GM21447 (cell line): ENCODE data around the gene CLCN4.

Experiments used
- ATAC-seq: cut with Tn5 transposase; IDR thresholded peaks from one replicate; pipeline ENCODE4 v1.9.1; 2021; ENCODE audit not compliant: unreplicated experiment

Gene CLCN4

DNA sequence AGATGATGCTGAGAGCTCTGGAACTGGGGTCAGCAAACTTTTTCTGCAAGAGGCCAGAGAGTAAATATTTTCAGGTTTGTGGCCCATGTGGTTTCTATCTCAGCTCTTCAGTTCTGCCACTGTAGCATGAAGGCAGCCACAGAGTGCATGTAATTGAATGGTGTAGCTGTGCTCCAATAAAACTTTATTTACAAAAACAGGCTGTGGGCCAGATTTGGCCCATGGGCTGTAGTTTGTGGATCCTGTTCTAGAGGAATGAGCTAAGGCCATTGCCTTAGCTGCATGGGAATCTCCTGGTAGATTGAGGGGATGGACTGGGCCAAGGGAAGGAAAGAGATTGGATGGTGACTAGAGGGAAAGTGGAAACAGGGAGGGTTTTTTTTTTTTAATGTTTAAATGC is 36.8 kb downstream of the CLCN4 start:
- ATAC-seq: no peak

DNA sequence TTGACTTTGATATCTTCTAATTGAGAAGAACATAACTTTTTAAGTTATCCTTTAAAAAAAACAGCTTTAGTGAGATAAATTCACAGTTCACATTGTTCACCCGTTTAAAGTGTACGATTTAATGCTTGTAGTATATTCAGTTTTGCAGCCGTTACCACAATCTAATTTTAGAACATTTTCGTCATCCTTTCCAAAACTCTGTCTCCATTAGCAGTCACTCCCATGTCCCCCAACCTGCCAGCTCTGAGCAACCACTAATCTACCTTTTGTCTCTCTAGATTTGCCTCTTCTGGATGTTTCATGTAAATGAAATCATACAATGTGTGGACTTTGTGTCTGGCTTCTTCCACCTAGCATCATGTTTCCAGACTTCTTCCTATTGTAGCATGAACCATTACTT is 38.6 kb downstream of the CLCN4 start:
- ATAC-seq: no peak

DNA sequence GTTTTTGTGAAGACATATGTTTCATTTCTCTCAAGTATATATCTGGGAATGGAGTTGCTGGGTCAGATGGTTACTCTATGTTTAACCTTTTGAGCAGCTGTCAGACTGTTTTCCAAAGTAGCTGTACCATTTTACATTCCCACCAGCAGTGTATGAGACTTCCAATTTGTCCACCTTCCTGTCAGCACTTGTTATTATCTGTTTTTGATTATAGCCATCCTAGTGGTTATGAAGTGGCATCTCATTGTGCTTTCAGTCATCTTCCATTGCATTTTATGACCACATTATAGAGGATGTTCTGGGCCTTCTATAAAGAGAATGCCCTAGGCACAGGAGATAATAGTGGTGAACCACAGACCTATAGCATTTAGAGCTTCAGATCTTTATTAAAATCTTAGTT is 39.2 kb downstream of the CLCN4 start:
- ATAC-seq: no peak

DNA sequence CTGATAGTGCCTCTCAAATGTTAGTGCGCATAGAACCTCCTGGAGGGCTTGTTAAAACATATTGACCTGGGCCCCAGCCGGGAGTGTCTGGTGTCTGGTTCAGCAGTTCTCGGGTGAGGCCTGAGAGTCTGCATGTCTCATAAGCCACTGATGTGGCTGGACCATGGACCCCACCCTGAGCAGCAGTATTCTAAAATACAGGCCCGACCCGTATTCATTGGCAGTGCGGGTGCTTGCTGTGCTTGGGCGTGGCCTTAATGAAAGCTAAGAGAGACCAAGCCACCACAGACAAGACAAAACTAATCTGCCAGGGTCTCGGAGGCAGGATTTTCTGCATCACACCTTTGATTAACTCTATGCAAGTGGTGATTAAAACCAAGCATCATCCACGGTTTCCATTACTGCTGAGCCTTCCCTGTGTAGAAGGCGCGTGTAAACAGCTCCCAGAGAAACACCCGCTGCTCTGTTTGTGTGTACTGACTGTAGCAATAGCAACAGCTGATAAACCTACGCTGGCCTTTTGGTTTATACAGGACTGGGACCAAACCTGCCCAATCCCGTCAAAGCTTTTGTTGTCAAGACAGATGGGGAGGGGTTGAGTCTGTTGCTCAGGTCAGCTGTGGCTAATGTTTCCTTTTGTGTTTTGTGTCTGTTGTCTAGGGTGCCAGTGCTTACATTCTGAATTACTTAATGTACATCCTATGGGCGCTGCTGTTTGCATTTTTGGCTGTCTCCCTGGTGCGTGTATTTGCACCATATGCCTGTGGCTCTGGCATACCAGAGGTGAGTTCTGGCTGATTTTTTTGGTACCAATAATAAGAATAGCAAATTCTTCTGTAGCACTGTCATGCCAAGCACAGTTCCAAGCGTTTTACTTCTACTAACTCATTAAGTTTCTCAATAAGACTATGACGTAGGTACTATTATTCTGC is 40.8 kb downstream of the CLCN4 start:
- no peak for ATAC-seq

DNA sequence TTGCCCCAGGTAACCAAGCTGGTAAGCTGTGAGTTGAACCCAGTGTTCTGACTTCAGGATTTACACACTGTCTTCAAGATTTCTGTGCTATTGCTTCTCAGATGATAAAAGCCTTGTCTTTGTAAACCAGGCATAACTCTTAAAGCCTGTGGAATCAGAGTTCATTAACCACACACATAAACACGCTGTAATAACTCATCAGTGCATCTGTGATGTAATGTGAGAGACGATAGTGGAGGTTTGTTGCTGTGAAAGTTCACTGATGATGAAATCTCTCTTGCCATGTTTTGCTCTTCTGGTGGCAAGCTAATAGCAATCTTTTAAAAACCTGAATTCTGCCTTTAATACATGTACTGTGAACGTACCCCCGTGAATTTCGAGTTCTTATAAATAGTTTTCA is 41.5 kb downstream of the CLCN4 start:
- no peak for ATAC-seq

DNA sequence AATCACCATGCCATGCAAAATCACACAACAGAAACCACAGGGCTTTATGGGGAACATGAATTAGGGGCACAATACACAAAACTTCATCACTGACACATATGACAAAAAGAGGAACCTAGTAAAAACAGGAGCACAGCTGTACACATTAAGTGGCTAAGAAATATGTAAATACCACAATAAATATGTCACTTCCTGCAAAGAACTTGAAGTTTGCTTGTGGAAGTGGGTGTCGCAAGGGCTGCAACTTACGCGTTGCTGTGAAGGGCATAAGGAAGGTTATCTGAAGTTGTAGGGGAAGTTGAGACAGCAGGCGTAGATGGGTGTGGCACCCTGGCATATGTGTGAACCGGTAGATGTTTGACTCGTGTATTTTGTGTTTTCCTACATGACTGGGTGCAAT is 42.4 kb downstream of the CLCN4 start:
- no peak for ATAC-seq

DNA sequence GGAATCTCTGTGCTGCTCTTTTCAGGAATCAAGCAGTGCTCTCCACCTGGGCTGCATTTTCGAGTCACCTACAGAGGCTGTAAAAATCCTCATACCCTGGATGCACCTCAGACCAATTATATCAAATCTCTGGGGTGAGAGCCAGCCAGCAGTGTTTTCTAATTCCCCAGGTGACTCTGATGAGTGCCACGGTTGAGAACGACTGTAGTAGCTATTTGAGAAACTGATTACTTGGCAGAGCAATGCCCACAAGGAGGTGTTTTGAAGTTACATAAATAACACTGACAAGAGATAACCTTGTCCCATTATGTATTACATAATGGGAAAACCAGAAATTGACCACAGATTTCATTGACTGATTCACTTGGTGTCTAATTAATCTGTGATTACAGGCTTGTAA is 46.8 kb downstream of the CLCN4 start:
- ATAC-seq: no peak

DNA sequence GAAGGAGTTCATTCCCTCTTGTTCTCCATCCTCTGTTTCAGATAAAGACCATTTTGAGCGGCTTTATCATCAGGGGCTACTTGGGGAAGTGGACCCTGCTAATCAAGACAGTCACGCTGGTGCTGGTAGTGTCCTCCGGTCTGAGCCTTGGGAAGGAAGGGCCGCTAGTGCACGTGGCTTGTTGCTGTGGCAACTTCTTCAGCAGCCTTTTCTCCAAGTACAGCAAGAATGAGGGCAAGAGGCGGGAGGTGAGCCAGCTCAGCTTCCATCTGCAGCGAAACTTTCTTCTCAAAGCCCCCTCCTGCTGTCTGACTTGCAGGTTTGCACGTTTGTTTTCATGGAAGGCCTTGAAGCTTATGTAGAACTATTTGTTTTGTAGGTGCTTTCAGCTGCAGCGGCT is 49.5 kb downstream of the CLCN4 start:
- no peak for ATAC-seq

DNA sequence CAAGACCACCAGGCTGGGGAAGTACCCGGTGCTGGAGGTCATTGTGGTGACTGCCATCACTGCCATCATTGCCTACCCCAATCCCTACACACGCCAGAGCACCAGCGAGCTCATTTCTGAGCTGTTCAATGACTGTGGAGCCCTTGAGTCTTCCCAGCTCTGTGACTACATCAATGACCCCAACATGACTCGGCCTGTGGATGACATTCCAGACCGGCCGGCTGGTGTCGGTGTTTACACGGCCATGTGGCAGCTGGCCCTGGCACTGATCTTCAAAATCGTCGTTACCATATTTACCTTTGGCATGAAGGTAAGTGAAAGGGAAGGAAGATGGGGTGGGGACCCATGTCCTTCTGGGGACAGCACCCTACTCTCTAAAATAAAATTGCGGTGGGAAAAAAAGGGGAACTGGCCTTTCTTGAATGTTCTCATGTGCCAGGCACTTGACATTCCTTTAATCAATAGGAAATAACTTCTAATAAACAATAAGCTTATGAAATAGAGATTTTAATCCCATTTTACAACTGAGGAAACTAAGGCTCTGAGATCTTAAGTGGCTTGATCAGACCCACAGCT is 51.6 kb downstream of the CLCN4 start:
- ATAC-seq: no peak

DNA sequence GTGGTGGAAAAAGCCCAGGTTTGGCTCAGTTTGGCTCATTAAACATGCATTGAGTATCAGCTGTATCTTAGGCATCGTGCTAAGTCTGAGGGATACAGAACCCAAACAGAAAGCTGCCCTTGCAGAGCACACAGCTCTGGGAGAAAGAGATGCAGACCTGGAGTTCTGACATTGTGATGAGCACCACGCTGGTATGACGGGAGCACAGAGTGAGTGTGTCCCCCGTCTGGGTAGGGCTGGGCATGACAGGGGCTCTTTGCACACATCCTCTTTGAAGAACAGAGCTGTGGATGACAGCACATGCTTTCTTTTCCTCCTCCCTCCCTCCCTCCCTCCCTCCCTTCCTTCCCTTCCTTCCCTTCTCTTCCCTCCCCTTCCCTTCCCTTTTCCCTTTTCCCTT is 52.2 kb downstream of the CLCN4 start:
- ATAC-seq: no peak

DNA sequence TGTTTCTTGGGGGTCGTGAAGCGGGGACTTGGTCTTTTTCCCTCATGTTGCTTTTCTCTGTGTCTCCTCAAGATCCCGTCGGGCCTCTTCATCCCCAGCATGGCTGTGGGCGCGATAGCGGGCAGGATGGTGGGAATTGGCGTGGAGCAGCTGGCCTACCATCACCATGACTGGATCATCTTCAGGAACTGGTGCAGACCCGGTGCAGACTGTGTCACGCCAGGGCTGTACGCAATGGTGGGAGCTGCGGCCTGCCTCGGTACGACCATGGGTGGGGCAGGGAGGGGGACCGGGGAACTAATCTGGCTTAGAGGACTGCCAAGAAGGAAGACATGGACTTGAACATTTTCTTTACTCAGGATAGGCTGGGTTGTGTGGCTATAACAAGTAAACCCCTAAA is 55.6 kb downstream of the CLCN4 start:
- no peak for ATAC-seq

DNA sequence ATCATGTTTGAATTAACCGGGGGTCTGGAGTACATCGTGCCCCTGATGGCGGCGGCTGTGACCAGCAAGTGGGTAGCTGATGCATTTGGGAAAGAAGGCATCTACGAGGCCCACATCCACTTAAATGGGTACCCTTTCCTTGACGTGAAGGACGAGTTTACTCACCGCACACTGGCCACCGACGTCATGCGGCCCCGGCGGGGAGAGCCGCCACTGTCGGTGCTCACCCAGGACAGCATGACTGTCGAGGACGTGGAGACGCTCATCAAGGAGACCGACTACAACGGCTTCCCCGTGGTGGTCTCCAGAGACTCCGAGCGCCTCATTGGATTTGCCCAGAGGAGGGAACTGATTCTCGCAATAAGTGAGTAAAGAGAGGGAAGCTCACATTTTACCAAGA is 56.9 kb downstream of the CLCN4 start:
- ATAC-seq: no peak

DNA sequence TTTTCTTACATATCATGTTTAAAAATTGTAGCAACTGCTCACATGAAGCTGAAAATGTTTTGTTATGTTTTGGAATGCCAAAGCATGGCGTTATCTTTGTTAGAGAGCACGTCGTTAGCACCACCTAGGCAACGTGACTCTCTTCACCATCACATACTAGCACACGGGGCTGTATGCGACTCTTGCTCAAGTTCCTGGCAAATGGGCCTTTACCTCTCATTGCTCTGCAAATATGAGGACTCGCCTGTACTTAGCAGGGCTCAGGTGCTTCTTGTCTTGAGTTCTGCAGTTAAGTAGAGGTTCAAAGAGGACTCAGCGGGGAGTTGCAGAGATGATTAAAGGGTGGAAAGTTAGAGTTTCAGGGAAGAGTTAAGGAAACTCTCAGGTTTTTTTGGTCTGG is 59.4 kb downstream of the CLCN4 start:
- ATAC-seq: no peak

DNA sequence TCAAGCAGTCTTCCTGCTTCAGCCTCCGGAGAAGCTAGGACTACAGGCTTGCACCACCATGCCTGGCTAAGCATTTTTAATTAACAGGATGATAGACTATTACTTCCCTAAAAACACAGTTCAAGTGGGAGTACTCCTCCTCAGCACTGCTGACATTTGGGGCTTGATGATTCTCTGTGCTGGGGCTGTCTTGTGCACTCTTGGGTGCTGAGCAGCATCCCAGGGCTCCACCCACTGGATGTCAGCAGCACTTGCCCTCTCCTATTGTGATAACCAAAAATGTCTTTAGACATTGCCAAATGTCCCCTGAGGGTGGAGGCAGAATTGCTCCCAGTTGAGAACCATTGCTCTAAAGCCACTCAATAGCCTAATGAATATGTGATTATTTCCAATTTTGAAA is 60.4 kb downstream of the CLCN4 start:
- ATAC-seq: no peak

DNA sequence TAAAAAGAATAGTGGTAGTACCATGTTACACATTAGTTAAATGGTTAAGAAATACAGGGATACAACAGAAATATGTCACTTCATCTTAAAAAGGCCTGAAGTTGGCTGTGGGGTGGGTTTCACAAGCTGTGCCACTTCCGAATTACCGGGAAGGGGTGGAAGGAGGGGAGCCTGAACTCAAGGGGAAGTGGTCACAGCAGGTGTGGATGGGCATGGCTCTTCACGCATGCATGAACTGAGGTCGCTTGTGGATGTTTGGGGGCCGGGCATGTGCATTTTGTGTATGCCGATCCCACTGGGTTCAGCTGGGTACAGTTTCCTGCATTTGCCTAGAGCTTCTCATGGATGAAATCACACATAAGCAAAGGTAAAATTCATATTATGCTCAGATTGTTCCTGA is 64.9 kb downstream of the CLCN4 start:
- ATAC-seq: no peak

DNA sequence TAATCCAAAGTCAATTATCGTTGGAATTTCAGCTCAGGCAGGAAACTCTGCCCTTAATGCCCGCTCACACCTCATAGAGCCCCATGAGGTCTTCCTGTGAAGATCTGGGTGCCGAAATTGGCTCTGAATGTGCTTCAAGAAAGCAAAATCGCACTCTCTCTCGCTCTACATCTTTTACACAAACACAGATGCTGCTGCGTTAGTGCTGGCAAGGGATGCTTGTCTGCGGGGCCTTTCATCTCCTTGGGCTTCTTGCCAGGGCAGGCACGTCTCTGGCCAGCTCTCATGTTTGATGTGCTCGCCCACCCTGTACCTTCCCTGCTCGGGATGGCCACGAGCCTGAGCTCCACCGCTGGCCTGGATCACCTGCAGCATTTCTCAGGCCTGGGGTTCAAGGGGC is 66.5 kb downstream of the CLCN4 start:
- ATAC-seq: no peak

DNA sequence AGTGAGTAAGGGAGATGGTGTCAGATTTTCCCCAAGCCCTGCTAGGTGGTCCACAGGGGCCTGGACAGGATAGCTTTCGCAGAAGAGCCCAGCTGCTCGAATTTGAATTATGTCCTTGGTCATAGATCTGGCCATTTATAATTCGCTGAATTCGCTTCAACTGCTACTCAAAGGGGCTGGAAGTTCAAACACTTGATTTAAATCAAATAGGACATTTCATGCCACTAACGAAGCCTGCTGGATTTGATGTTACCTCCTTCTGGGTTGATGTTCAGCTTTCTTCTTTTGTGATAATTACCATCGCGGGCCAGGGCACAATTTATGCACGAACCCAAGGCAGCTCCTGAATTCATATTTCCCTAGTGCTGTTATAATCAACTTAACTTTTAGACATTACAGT is 67.0 kb downstream of the CLCN4 start:
- no peak for ATAC-seq

DNA sequence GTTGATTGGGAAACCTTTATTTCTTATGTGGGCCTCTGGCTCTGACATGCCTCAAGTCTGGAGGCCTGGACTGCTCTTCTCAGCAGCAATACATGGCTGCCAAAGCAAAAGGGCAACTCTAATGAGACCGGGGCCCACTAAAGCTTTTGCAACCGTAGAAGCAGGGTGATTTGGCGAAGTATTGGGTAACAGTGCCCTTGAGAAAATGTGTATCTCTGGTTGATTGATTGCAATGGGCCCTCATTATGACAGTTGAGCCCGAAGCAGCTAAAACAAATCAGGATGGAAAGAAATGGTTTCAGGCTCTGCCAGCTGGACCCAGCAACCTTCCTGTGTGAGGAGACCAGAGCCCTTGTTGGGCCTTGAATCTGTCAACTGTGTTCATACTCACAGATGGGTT is 73.4 kb downstream of the CLCN4 start:
- no peak for ATAC-seq

DNA sequence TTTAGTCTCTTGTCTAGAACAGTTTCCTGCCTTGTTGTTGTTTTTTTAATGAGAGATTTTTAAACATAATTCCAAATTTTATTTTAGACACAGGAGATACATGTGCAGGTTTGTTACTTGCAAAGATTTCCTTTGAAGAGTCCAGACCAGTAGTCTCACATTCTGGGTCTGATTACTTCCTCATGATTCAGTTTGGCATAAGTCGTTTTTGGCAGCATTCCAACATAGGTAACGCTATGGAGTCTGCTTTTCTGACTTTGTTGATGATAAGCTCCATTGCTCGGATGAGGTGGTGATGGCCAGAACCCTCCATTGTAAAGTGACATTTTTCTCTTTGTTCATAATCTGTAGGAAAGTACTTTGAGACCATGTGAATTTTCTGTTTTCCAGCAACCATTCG is 74.7 kb downstream of the CLCN4 start:
- no peak for ATAC-seq

DNA sequence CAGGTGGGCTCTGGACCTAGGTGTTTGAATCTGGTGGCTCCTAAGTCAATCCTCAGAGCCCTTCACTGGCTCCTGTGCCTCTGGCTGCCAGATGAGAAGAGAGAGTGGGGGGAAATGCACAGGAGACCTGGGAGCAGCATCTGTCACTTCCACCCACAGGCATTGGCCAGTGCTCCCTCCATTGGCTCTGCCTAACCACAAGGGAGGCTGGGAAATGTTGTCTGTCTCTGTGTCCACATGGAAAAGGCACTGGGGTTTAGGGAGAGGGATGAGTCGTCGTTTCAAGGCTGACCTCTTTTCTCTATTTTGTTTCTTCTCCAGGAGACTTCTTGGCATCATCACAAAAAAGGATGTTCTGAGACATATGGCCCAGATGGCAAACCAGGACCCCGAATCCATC is 76.4 kb downstream of the CLCN4 start:
- no peak for ATAC-seq

DNA sequence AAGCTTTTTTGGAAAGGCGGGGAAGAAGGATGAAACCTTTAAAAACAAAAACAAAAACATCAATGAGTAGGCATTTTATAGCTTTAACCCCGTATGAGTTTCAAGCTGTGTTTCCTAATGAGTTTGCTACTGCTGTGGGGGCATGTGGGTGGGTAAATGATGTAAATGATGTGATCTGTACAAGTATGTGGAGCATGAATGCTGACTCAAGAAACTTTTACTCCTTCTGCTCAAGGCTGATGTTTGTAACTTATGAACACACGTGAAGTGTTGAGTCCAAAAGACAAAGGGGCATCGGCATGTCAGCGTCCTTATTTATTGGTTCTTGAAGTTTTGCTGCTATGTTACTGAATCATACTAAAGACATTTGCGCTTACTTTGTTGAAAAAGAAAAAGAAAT is 76.9 kb downstream of the CLCN4 start:
- ATAC-seq: no peak

DNA sequence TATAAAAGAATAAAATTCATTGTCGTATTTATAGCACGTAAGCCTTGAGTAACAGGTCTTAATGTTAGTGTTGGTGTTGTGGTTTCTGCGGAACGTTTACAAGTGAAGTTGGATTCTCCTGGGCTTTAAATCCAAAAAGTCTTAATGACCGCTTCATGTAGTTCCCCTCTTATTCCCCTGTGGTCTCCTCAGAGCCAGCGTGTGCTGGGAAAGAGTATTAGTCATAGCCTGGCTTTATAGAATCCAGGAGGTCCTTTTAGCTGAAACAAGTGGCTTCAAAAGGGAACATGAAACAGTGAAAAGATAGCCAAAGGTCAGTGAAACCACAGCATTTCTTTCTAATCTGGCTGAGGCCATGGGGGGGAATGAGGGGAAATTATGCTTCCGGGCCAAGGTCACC is 79.1 kb downstream of the CLCN4 start:
- ATAC-seq: no peak

DNA sequence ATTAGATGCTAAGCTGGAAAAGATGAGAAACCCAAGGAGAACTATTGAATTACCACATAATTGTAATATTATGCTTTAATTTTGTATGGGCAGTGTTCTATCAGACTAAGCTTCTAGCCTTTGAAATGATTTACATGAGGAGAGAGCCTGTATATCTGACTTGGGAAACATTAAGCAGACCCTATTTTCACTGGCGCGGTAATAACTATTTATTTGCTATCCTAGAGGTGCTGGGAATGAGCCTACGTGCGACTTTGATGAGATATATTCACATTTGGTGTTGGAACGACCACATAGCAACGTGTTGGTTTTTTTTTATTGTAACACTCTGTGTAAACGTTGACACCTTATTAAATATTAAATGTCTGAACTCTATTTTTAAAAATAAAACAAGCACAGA is 80.5 kb downstream of the CLCN4 start:
- ATAC-seq: no peak
